HuH-7 (cell line): ENCODE measurements around the gene DYNLT3.

Experiments
- DNase-seq: peaks from one replicate; pipeline ENCODE4 v3.0.0; 2011; ENCODE audit warnings: low spot score

Gene DYNLT3, protein sequence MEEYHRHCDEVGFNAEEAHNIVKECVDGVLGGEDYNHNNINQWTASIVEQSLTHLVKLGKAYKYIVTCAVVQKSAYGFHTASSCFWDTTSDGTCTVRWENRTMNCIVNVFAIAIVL

GRCh38 chrX:37846934-37847732, at the start of gene DYNLT3:
Gene DYNLT3 (minus strand): TSS chrX:37847571. CDS start chrX:37847510, 61 bp downstream.
- DNase-seq, result no peak

GRCh38 chrX:37896511-37896890, 49.1 kb upstream of the DYNLT3 start:
- DNase-seq, result no peak

- no peak for DNase-seq
Measured at GRCh38 chrX:37895795-37896510, 48.6 kb upstream of the DYNLT3 start.

DNA sequence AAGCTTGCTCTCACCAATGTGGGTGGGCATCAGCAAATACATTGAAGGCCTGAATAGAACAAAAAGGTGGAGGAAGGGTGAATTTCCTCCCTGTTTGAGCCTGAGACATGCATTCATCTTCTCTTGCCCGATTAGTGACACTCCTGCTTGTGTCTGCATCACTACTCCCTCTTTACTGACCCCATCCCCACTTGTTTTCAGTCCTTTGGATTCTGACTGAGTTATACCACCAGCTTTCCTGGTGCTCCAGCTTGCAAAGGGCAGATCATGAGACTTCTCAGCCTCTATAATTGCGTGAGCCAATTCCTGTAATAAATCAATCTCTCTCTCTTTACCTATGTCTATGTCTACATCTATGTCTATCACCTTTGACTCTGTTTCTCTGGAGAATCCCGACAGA, 47.4 kb upstream of the DYNLT3 start:
- no peak for DNase-seq

GRCh38 chrX:37888010-37888409, 40.6 kb upstream of the DYNLT3 start:
- no peak for DNase-seq

DNA sequence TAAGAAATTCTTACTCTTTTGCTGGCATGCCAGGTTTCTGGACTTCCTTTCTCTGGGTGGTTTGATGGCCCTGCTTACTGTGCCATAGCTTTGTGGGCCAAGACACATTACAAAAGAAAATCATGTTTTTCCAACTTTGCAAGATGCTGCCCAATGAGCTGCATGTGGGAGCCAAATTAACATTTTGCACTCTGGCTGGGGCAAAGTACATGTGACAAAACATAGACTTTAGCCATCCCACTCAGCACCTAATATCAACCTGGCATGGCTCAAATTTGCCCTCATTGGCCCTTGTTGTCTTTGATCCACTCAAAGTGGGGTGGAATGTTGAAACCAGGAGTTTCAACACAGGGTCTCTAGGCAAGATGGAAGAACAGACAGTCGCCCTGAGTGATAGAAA, 40.0 kb upstream of the DYNLT3 start:
- DNase-seq, result no peak

GRCh38 chrX:37883196-37883595, 35.8 kb upstream of the DYNLT3 start:
- no peak for DNase-seq

DNA sequence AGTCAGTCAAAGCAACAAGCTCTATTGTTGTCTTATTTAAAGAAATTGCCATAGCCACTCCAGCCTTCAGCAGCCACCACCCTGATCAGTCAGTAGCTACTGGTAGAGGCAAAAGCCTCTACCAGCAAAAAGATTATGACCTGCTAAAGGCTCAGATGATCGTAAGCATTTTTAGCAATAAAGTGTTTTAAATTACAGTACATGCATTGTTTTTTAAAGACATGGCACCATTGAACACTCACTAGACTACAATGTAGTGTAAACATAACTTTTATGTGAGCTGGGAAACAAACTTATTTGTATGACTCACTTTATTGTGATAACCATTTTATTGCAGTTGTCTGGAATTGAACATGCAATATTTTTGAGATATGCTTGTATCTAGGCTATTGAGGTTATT, 32.3 kb upstream of the DYNLT3 start:
- DNase-seq, result no peak

DNA sequence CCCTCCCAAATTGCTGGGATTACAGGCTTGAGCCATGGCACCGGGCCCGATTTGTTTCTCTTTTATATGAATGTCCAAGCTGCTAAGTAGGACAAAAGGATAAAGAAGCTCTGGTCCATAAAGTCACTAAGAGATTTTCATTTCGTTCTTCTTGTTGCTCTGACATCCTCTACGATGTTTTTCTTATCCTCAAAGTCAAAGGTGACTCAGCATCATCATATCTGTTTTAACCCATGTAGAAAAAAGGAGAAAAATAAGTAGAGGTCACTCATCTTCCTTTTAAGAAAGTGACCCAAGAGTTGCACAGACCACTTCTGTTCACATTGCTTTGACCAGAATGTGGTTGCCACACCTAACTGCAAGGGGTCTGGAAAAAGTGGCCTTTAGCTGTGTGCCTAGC, 29.3 kb upstream of the DYNLT3 start:
- no peak for DNase-seq

DNA sequence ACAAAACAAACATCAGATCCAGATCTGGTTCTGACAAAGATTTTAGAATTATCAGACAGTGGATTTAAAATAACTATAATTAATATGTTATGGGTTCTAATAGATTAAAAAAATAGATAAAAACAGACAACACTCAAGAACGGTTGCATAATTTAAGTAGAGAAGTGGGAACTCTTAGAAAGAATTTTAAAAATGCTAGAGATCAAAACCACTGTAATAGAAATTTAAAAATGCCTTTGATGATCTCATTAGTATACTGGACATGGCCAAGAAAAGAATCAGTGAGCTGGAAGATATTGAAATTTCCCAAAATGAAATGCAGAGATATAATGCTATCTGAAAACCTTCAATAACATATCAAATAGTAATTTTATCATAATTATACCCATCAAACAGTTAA, 28.3 kb upstream of the DYNLT3 start:
- no peak for DNase-seq

GRCh38 chrX:37873220-37873619, 25.8 kb upstream of the DYNLT3 start:
- no peak for DNase-seq

DNA sequence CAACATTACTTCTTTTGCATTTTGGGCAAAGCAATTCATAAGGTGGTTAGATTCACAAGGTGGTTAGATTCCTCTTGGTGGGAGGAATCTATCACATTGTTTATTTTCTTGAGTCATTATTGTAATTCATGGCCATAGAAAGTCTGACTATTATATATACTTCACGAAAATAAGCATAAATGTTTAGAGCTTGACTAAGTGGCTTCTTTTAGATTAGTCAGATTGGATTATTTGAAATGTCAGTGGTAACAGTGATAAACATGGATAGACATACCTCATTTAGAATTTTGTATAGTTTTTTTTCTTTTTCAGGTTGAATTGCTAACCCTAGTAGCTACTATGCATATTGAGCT, 24.9 kb upstream of the DYNLT3 start:
- DNase-seq, result no peak

GRCh38 chrX:37871626-37872302, 24.4 kb upstream of the DYNLT3 start:
- no peak for DNase-seq

DNA sequence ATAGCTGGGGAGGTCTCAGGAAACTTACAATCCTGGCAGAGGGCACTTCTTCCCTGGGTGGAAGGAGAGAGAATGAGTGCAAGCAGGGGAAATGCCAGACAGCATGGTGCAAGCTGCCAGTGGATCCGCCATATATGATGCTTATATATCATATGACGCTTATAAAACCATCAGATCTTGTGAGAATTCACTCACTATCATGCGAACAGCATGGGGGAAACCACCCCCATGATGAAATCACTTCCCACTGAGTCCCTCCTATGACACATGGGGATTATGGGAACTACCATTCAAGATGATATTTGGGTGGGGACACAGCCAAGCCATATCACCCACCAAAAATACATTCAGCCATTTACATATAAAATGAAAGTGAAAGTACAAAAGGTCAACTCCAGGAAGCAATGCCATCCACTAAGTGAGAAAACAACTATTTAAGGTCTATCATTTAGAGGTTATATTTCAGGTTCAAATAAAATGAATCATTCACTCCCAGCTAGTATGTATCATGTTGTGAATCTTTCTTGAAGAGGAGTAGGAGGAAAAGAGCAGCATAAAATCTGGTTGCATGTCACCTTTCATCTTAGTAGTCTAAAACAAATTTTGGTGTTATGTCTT, 20.3 kb upstream of the DYNLT3 start:
- no peak for DNase-seq

- peak; percentile 14 for DNase-seq
Measured at GRCh38 chrX:37863728-37864127, 16.4 kb upstream of the DYNLT3 start.

DNA sequence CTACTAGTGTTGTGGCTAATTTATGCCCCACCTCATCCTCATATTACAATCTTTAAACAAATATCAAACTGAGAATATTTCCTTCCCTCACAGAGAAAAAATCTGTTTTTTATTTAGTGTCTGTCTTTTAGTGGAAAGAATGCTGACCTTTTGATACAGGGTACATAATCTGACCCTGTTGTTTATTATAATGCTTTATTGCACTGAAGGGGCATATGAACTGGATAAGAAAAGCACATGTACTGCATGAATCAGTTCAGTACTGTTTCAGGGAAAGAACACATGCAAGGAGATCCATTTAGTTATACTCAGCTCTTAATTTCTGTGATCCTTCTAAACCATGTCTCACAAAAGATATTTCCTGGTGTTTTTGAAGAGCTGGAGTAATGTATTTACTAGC, 15.5 kb upstream of the DYNLT3 start:
- no peak for DNase-seq

GRCh38 chrX:37860721-37861120, 13.3 kb upstream of the DYNLT3 start:
- peak; percentile 13 for DNase-seq

- DNase-seq, result no peak
Measured at GRCh38 chrX:37854748-37855147, 7.4 kb upstream of the DYNLT3 start.

DNA sequence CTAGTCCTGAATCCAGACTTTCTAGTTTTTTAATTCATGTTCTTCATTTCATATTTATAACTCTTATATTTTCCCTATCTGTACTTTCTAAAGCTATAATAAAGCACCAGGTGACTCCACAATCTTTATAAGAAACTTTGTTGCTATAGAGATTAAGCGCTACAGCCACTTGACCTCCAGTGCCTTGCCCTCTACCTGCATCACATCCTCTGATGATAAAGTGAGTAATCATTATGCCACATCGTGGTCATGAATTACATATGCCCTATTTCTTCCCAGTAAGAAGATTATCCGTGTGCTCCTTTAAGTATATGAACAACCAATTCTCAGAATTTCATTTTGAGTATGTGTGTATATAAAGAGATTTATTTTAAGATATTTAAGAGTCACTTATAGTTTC, 6.8 kb upstream of the DYNLT3 start:
- DNase-seq, result no peak

DNA sequence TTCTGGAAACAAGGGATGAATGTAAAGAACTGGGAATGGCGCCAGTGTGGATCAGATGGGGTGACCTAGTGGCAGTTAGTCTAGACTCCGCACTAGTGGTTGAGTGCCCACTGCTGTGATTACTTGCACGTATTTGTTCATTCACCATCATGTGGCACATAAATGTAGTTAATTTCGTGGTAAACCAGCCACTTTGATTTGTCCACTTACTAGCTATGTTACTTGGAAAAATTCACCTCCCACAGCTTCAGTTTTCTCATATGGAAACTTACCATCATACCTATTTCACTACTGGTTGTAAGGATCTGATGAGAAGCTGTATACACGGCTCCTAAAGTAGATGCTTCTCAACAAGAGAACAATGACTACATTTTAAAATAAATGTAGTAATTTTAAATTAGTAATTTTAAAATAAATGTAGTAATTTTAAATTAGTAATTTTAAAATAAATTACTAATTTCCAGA, 394 bp upstream of the DYNLT3 start:
- no peak for DNase-seq

DNA sequence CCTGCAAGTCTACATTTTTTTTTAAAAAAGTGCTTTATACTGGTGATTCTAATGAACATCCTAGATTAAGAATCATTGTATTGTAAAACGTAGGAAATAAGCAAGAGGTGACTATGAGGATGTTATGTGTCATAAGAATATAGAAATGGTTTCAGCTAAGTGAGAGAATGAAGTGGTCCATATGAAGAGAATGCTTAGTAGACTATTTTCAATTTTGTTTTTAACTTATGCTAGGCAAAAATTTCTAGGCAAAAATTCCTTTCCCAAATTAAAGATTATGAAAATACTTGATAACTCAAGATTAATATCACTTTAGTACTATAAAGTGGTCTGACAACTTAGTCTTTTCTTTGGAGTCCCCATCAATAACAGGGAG, 825 bp downstream of the DYNLT3 start:
- DNase-seq, result no peak

- no peak for DNase-seq
Measured at GRCh38 chrX:37846141-37846540, 1.2 kb downstream of the DYNLT3 start.
